ENCODE measurements around the gene SEMA4A.

The SEMA4A gene

GRCh38 chr1:156136970-156137483 is 16.4 kb upstream of the SEMA4A start:
- CTCF ChIA-PET: interaction anchor here (1.8 kb wide), 1 partner anchor 41 kb away, joined by 14 read pairs; no protein-coding TSS in a partner anchor
- no peak overlapping the region for H3K4me3 ChIP-seq (ENCODE audit: low read depth, low read length)
- H3K9me3 ChIP-seq (ENCODE audit: control insufficient read depth, insufficient read depth, low read depth, low read length): no peaks in the 10 kb centered on the region
- TF ChIP-seq ZNF777 (tag by site-specific recombination; IDR thresholded peaks at IDR 0.05; ENCODE audit: borderline replicate concordance) (no peak), CTCF (tag by site-specific recombination; IDR thresholded peaks at IDR 0.05) (peak; percentile 23; the same call in 1 of the 2 replicates), MEIS1 (CRISPR knock-in tag; IDR thresholded peaks at IDR 0.05; ENCODE audit: borderline replicate concordance) (no peak)
- H3K4me1 ChIP-seq (ENCODE audit: control insufficient read depth, insufficient read depth, low read length): no peaks in the 10 kb centered on the region
- no peak overlapping the region for H3K27ac ChIP-seq (ENCODE audit: extremely low read depth, low read depth, low read length)
- H3K36me3 ChIP-seq (ENCODE audit: control insufficient read depth in 2 of 2, insufficient read depth in 1 of 2, low read length in 2 of 2): peaks cover 1 to 65% of the 10 kb centered on the region in 2 experiments; a peak in 2 of 3 replicates
- POLR2A ChIA-PET: no interaction called here

GRCh38 chr1:156138458-156138867 is 14.9 kb upstream of the SEMA4A start:
- POLR2A ChIA-PET: no interaction called here
- 0 out of 2 replicates have a peak, but pooled peaks have one; percentile 17 for TF ChIP-seq GLIS2 (tag by site-specific recombination; IDR thresholded peaks at IDR 0.05)
- no peak for TF ChIP-seq ZBTB21 (tag by site-specific recombination; IDR thresholded peaks at IDR 0.05)
- 0 out of 2 replicates have a peak, but pooled peaks have one; percentile 56 for TF ChIP-seq EGR2 (tag by site-specific recombination; IDR thresholded peaks at IDR 0.05; ENCODE audit: low read depth)
- Histone ChIP-seq H3K4me3 (ENCODE audit: low read depth, low read length) (no peak overlapping the region), H3K36me3 (ENCODE audit: control insufficient read depth in 2 of 2, insufficient read depth in 1 of 2, low read length in 2 of 2) (peaks cover 0 to 55% of the 10 kb centered on the region in 2 experiments; a peak in 2 of 3 replicates), H3K9me3 (ENCODE audit: control insufficient read depth, insufficient read depth, low read depth, low read length) (no peaks in the 10 kb centered on the region), H3K4me1 (ENCODE audit: control insufficient read depth, insufficient read depth, low read length) (no peaks in the 10 kb centered on the region), H3K27ac (ENCODE audit: extremely low read depth, low read depth, low read length) (no peak overlapping the region)
- CTCF ChIA-PET: interaction anchor here (1.5 to 1.8 kb wide), 2 partner anchors 9 to 42 kb away, joined by 4 to 14 read pairs; no protein-coding TSS in a partner anchor

GRCh38 chr1:156140879-156141707 is 12.3 kb upstream of the SEMA4A start:
- H3K4me1 ChIP-seq (ENCODE audit: control insufficient read depth, insufficient read depth, low read length): no peaks in the 10 kb centered on the region
- no peaks in the 10 kb centered on the region for H3K9me3 ChIP-seq (ENCODE audit: control insufficient read depth, insufficient read depth, low read depth, low read length)
- H3K27ac ChIP-seq (ENCODE audit: extremely low read depth, low read depth, low read length): no peak overlapping the region
- ChIA-PET CTCF (interaction anchor here (0.6 to 13.7 kb wide), 26 partner anchors 10 to 380 kb away, joined by 3 to 210 read pairs (median 4); partner anchors contain the start of genes BGLAP and PMF1), POLR2A (interaction anchor here (0.5 kb wide), 1 partner anchor 316 kb away, joined by 4 read pairs; no protein-coding TSS in a partner anchor)
- TF ChIP-seq ZBTB20 (tag by site-specific recombination; IDR thresholded peaks at IDR 0.05) (peak; percentile 35; the same call in 1 of the 2 replicates), ZNF324 (tag by site-specific recombination; IDR thresholded peaks at IDR 0.05) (no peak), GLIS2 (tag by site-specific recombination; IDR thresholded peaks at IDR 0.05) (no peak), CTCF (tag by site-specific recombination; IDR thresholded peaks at IDR 0.05) (peak; percentile 78), ZNF335 (tag by site-specific recombination; conservative IDR thresholded peaks at IDR 0.05) (no peak), EGR2 (tag by site-specific recombination; IDR thresholded peaks at IDR 0.05; ENCODE audit: low read depth) (peak; percentile 38; the same call in 1 of the 2 replicates), KLF10 (tag by site-specific recombination; IDR thresholded peaks at IDR 0.05) (no peak), ZNF214 (tag by site-specific recombination; IDR thresholded peaks at IDR 0.05; ENCODE audit: borderline replicate concordance) (no peak), ZBTB17 (tag by site-specific recombination; IDR thresholded peaks at IDR 0.05) (no peak), ZIC2 (tag by site-specific recombination; IDR thresholded peaks at IDR 0.05) (peak; percentile 41), ZNF433 (tag by site-specific recombination; IDR thresholded peaks at IDR 0.05; ENCODE audit: low read depth) (no peak), ZNF600 (tag by site-specific recombination; IDR thresholded peaks at IDR 0.05) (0 out of 2 replicates have a peak, but pooled peaks have one; percentile 22)
- TF ChIP-seq, protein P1, sequence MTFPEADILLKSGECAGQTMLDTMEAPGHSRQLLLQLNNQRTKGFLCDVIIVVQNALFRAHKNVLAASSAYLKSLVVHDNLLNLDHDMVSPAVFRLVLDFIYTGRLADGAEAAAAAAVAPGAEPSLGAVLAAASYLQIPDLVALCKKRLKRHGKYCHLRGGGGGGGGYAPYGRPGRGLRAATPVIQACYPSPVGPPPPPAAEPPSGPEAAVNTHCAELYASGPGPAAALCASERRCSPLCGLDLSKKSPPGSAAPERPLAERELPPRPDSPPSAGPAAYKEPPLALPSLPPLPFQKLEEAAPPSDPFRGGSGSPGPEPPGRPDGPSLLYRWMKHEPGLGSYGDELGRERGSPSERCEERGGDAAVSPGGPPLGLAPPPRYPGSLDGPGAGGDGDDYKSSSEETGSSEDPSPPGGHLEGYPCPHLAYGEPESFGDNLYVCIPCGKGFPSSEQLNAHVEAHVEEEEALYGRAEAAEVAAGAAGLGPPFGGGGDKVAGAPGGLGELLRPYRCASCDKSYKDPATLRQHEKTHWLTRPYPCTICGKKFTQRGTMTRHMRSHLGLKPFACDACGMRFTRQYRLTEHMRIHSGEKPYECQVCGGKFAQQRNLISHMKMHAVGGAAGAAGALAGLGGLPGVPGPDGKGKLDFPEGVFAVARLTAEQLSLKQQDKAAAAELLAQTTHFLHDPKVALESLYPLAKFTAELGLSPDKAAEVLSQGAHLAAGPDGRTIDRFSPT (tag by site-specific recombination; IDR thresholded peaks at IDR 0.05): peak; percentile 56; the same call in 1 of the 2 replicates
- H3K36me3 ChIP-seq (ENCODE audit: control insufficient read depth in 2 of 2, insufficient read depth in 1 of 2, low read length in 2 of 2): peaks cover 0 to 29% of the 10 kb centered on the region in 2 experiments; a peak in 1 of 3 replicates
- no peak overlapping the region for H3K4me3 ChIP-seq (ENCODE audit: low read depth, low read length)

All from HEK293 (cell line).